HG02610 (cell line): ENCODE measurements around the gene LRRC2.

Experiments used
- ATAC-seq: cut with Tn5 transposase; IDR thresholded peaks from one replicate; pipeline ENCODE4 v1.9.1; 2021; ENCODE audit warnings: mild to moderate bottlenecking, moderate library complexity; ENCODE audit not compliant: unreplicated experiment

LRRC2 gene

DNA sequence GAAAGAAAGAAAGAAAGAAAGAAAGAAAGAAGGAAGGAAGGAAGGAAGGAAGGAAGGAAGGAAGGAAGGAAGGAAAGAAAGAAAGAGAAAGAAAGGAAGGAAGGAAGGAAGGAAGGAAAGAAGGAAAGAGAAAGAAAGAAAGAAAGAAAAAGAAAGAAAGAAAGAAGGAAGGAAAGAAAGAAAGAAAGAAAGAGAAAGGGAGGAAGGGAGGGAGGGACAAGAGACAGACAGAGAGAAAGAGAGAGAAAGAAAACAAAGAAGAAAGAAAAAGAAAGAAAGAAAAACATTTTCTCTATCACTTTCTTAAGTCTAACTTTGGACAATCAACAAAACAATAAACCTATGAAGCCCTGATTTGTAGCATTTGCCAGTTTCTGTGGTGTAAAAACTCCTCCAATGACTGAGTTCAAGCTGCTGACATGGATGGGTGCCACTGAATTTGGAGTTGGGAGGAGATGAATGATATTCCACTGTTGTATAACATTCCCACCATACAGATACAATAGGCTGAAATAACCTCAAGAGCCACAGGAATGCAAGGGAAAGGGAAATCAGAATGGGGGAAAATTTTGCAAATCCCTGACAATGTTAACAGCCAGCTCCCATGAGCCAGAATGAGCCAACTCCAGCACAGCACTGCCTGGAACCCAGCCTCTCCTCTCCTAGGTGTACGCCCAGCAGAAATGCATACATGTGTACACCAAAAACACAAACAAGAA lies 83.3 kb downstream of the LRRC2 start:
- ATAC-seq = no peak

DNA sequence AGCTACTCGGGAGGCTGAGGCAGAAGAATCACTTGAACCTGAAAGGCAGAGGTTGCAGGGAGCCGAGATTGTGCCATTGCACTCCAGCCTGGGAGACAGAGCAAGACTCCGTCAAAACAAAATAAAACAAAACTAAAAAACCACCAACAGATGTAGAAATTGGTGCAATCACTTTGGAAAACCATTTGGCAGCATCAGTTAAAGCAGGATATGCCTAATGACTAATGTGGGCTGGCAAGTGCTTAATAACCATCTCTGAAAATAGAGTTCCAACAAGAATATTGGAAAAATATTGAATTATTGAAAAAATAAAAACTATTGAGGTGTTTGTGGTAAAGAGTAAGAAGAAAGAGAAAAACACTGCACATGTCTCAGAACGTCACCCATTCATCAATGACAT lies 84.5 kb downstream of the LRRC2 start:
- ATAC-seq = no peak

DNA sequence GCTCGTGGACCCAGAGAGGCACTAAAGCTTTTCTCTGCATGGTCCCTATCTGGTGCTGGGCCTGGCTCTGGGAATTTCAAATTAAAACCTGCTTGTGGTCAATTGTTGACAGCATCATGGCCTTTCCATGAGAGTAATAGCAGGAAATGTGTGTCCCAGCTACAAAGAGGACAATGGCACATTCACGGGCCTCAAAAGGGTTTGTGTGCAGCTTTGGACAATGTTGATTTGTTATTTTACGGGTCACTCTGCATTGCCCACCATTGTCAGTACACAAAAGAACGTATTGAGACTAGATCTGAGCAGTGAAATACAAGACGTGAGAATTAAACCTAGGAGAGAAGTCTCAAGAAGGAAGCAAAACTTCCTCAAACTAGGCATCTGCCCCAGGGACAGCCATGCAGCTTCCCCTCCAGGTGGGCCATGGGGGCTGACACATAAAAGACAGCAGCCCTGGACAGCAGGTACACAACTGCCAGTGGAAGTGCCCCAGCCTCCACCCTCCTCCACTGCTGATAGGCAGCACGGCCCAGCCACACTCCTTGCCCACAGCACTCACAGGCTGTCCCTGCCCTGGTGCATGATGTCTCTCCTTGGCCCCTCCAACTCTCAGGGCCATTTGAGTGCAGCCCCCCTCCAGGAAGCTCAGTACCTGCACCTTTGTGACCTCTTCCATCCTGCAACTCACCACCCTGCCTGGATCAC lies 85.5 kb downstream of the LRRC2 start:
- no peak for ATAC-seq

DNA sequence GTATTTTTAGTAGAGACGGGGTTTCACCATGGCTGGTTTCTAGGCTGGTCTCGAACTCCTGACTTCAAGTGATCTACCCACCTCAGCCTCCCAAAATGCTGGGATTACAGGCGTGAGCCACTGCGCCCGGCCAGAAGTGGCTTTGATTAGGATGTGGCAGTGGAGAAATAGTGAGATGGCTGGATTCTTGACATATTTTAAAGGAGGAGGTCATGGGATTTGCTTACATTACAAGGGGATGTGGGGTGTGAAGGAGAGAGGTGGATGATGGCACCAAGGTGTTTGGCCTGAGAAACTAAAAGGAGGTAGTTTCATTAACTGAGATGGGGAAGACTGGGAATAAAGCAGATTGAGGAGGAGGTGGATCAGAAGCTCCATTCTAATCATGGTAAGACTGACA lies 86.4 kb downstream of the LRRC2 start:
- ATAC-seq = no peak

DNA sequence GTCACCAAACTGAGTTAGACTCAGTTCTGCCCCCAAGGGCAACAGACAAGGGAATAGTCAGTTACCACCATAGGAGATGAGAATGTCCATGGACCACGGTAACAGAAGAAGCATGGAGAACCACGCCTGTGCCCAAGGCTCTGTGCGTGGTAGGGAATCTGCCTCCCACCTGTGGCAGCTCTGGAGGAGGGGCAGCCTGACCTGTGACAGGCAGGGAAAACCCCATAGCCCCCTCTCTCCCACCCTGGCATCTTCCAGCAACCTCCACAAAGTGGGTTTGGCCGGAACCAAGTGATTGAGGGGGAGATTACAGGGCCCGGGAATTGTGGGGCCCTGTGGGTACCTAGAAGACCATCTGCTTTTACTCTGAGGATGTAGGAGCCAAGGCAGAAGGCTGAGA lies 87.1 kb downstream of the LRRC2 start:
- no peak for ATAC-seq

DNA sequence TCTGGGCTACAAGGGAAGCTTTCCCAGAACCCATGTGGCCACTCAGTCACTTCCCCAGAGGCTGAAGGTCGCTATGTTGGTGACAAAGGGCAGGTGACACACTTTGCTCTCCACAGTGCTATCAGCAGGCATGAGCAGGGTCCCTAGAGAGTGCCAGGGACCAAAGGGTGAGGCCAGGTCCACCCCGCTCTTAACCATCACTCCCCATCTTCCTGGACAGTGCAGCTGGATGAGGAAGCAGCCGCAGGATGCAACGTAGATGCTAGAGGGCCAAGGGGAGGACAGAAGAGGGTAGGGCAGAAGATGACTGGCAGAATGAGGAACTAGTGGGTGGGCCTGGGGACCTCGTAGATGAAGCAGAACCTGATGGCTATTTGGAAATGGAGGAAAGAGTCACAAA lies 87.8 kb downstream of the LRRC2 start:
- no peak for ATAC-seq

DNA sequence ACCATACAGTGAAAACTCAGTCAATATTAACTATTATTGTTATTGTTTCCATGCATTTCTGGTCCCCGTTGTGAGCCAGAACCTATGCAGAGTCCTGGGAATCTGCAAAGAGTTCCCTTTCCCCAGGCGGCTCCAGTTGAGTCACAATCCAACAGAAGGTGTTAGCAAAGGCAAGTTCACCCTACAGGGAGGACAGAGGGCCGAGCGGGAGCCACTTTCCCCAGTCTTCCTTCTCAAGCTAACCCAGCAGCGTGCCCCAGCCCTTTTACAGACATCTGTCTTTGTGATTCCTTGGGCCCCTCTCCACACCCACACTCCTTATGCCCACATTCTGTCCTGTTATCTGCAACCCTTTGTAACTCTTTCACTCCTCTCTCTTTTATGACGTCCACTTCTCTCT lies 88.3 kb downstream of the LRRC2 start:
- ATAC-seq = no peak

DNA sequence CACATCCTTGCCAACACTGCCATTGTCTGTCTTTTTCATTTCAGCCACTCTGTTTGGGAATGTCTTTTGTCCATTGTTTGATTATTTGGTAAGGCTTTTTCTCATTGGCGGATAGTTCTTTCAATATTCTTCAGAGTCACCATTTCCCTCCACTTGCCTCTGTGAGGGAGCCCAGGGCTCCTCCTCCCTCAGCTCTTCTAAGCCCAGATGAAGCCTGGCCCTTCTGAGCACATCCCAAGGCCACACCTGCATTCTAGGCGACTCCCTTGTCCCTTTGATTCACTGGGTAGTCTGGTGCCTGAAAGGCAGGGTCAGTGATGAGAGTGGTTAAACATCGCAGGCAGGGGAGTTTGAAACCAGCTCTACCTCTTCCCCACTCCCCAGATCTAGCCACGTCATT lies 89.0 kb downstream of the LRRC2 start:
- no peak for ATAC-seq

DNA sequence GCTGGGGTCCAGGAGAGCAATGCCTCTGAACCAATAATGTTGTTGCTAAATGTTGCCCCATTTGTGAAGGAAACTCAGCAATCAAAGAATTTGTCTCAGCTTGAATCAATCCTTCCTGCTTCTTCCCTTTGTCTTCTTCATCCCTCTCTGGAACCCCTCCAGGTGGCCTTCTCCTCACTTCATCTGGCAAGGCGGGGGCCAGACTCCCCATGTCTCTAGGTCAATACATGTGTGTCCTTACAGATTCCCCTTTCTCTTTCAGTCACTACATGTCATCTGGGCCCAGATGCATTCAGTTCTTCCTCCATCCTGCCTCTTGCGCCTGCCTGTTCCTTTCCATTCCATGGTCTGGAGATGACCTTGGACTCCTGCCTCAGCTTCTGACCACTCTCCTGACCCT lies 93.4 kb downstream of the LRRC2 start:
- no peak for ATAC-seq

DNA sequence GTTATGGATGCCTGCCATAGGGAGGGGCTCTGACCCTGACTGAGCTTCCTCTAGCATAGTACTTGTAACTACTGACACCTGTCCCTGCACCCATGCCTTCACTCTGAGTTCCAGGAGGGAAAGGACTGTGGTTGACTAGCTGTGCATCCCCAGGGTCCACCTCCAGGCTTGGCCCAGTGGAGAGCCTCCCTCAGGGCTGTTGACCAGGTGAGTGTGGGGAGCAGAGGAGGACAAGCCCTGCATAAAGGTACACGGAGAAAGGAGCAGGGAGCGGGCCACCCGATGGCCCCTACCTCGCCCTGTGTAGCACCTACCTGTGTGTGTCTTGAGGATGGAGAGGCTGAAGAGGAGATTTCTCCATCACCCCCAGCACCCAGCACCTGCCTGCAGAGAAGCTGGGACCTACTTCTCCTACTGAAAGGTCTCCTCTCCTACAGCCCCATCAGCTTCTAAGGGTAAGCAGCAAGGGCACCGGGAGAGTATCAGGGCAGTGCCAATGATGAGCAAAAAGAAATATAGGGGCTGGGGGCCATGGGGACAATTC lies 94.7 kb downstream of the LRRC2 start:
- no peak for ATAC-seq

DNA sequence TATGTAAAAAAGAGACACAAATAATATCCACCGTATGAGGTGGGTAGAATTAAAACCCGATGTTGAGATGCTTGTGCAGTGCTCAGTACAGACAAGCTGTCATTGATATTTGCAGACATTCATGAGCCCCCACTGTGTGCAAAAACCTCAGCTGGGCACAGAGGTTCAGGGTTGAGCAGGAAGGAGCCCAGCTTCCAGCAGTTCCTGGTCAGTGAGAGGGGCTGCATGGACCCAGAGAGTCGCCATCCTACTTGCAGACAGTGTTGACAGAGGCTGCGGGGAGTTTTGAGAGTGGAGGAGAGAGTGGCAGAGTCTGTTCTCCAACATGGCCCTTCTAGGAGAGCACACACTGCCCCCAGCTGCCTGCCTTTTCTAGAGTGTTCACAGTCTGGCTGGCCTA lies 95.3 kb downstream of the LRRC2 start:
- no peak for ATAC-seq

DNA sequence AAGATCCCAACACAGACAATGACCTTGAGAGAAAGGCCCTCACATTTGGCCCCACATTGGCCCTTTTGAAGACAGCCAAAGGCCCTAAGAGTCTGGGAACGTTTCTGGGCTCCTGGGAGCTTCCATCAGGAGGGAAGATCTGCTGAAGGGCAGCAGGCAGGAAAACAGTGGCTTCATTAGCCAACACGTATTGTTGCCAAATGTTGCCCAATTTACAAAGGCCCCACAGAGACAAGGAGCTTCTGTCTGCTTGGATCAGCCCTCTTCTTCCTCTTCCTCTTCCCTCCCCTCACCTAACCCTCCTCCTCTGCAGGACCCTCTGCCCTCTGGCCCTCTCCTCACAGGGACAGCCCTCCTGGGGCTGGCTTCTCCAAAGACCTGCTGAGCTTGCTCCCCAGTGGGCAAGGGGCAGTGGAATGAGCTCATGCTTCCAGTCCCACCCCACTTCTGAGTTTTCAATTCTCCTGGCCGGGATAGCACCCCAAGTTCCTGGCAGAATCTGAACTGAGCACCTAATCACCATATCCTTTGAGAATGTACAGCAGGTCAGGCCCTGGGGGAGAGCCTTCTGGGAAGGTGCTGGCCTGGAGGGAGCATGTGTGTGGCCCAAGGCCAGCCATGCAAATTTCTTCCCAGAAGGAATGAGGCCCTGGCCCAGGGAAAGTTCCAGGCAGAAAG lies 96.3 kb downstream of the LRRC2 start:
- no peak for ATAC-seq

DNA sequence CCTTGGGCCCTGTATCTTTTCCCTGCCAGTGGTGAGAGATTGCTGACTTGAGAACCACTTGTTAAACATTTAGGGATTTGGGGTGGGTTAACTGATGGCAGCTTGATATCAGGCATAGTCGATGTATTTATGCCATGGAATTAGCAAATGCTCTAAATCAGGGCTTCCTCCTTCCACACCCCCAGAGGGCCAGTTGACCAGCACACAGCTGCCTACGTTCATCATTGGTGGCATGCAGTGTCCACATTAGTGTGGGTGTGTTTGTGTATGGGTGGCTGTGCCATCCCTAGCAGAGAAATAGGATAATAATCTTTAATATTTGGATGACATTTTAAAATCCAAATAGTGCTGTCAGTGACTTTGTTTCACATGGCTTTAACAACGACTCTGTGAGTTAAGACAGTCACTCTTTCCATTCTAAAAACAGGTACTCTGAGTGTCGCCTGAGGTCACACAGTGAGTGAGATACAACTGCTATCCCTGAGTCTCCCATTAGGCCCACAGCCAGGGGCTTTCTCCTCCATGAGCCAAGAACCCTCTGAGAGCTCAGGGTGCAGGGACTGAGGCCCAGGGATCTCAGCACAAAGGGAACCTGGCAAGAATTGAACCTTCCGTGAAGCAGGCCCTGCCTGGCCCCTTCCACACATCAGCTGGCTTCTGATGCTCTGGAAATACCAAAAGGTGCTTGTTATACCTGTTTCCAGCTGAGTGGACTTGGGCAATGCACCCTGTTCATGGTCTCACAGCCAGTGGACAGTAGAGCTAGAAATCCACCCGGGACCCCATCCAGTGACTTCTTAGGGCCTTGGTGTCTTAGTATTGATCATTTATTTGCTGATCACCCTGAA lies 97.1 kb downstream of the LRRC2 start:
- ATAC-seq = no peak

DNA sequence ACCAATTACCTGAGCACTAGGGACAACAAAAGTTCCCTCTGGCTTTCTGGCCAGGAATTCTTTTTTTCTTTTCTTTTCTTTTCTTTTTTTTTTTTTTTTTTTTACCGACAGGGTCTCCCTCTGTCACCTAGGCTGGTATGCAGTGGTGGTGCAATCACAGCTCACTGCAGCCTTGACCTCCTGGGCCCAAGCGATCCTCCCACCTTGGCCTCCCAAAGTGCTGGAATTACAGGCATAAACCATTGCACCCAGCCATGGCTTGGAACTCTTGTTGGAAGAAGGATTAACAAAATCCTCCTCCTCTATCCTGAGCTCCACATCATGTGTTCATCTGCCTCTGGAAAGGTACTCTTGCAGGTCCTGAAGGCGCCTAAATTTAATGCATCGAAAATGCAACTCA lies 98.5 kb downstream of the LRRC2 start:
- no peak for ATAC-seq

DNA sequence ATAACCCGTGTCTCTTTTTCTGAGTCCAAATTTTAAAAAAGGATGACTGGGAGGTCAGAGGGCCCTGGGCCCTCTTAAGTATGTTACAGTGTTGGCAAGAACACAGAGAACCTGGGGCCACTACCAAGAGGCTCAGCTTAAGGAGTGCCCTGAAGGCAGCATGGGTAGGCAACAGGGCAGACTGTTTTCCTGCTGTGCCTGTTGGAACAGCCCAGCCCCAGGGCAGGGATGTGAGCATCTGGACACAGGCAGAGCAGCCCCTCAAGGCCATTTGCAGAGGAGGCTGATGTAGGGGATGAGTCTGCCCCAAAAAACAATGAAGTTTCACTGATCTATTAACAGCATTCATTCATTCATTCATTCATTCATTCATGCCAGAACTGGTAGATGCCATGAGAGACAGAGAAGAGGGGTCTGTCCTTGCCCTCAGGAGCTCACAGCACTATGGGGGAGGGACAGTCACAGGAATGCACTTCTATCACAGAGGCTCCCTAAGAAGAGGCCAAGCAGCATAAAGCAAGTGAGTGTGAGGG lies 99.2 kb downstream of the LRRC2 start:
- no peak for ATAC-seq

DNA sequence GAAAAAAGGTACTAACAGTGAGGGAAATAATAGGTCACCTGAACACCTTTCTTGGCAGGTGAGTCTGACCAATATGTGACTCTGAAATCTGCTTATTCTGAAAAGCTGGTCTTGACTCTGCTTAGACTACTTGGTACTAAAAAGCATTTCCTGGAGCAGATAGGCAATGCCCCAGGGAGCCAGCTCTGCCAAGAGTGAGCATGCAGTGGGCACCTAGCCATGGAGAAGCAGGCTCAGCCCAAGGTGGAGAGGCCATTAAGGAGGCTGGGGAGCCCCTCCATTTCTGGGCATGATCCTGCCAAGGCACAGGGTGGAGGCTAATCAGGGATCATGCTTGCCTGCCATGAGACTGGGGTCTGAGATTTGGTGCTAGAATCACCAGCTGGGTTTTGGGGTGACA lies 99.8 kb downstream of the LRRC2 start:
- ATAC-seq = no peak
